Measurements from ENCODE around the gene IRF7.
"Not testable (repeated sequence)": the region's sequence is repeated elsewhere in the genome, so short reads cannot be mapped to it uniquely, and the experiment has no call there.

The IRF7 gene

GRCh38 chr11:581342-581741, 34.4 kb downstream of the IRF7 start:
- Mint-ChIP-seq H3K4me1 (peaks cover 27 to 52% of the 10 kb centered on the region in 2 donors), H3K36me3 (peaks cover 19 to 20% of the 10 kb centered on the region in 2 donors), H3K4me3 (no peak overlapping the region), H3K27me3 (no peaks in the 10 kb centered on the region), H3K9me3 (no peaks in the 10 kb centered on the region), H3K27ac (no peak overlapping the region)
- DNase-seq (no peak), ATAC-seq (replicated peaks) (no peak)

GRCh38 chr11:579830-580601, 35.7 kb downstream of the IRF7 start:
- no peak for ATAC-seq (replicated peaks)
- H3K36me3 Mint-ChIP-seq = peaks cover 15% of the 10 kb centered on the region in 2 donors

GRCh38 chr11:578276-579035, 37.3 kb downstream of the IRF7 start:
- peaks cover 12 to 14% of the 10 kb centered on the region in 2 donors for H3K27me3 Mint-ChIP-seq
- DNase-seq (no peak), ATAC-seq (replicated peaks) (no peak)
- H3K27ac Mint-ChIP-seq = peak overlapping the region; percentile 5
- no peaks in the 10 kb centered on the region for H3K9me3 Mint-ChIP-seq
- peaks cover 32 to 57% of the 10 kb centered on the region in 2 donors for H3K4me1 Mint-ChIP-seq
- peak overlapping the region; percentile 83 to 84 for H3K4me3 Mint-ChIP-seq
- H3K36me3 Mint-ChIP-seq = peaks cover 9% of the 10 kb centered on the region in 2 donors

More at GRCh38 chr11:579830-580601, 35.7 kb downstream of the IRF7 start:
- Mint-ChIP-seq H3K9me3 (no peaks in the 10 kb centered on the region), H3K4me1 (peaks cover 29 to 58% of the 10 kb centered on the region in 2 donors), H3K27ac (no peak overlapping the region), H3K4me3 (peak overlapping the region in 1 of 2 donors; percentile 23), H3K27me3 (peaks cover 2 to 4% of the 10 kb centered on the region in 2 donors)
- no peak for DNase-seq

GRCh38 chr11:577611-577894, 38.2 kb downstream of the IRF7 start:
- H3K4me3 Mint-ChIP-seq = peak overlapping the region; percentile 83 to 84
- ATAC-seq (replicated peaks) = no peak
- DNase-seq = no peak
- H3K27ac Mint-ChIP-seq = peak overlapping the region; percentile 90
- H3K36me3 Mint-ChIP-seq = peaks cover 9% of the 10 kb centered on the region in 2 donors
- H3K27me3 Mint-ChIP-seq = peaks cover 12 to 14% of the 10 kb centered on the region in 2 donors
- H3K4me1 Mint-ChIP-seq = peaks cover 32 to 57% of the 10 kb centered on the region in 2 donors
- no peaks in the 10 kb centered on the region for H3K9me3 Mint-ChIP-seq

- peaks cover 12 to 14% of the 10 kb centered on the region in 2 donors for H3K27me3 Mint-ChIP-seq
Observed at GRCh38 chr11:576811-577610, 38.7 kb downstream of the IRF7 start.

GRCh38 chr11:575996-576768, 39.6 kb downstream of the IRF7 start, which contains the start of gene PHRF1:
PHRF1 (plus strand) TSS chr11:576470; CDS start chr11:581513, 5,043 bp downstream.
- DNase-seq = peak; percentile 89
- H3K36me3 Mint-ChIP-seq = peaks cover 2 to 5% of the 10 kb centered on the region in 2 donors
- H3K4me1 Mint-ChIP-seq = peaks cover 26 to 48% of the 10 kb centered on the region in 2 donors
- H3K4me3 Mint-ChIP-seq = peak within 1 kb of the TSS; percentile 88 to 97
- ATAC-seq (replicated peaks) = peak; percentile 95 to 96
- peak within 1 kb of the TSS; percentile 99 for H3K27ac Mint-ChIP-seq
- H3K27me3 Mint-ChIP-seq = peaks cover 12 to 14% of the 10 kb centered on the region in 2 donors
- H3K9me3 Mint-ChIP-seq = no peaks in the 10 kb centered on the region

More at GRCh38 chr11:576811-577610, 38.7 kb downstream of the IRF7 start:
- DNase-seq = no peak
- H3K36me3 Mint-ChIP-seq = peaks cover 9% of the 10 kb centered on the region in 2 donors
- H3K4me3 Mint-ChIP-seq = peak overlapping the region; percentile 83 to 84
- H3K27ac Mint-ChIP-seq = peak overlapping the region; percentile 90
- H3K9me3 Mint-ChIP-seq = no peaks in the 10 kb centered on the region
- ATAC-seq (replicated peaks) = no peak
- H3K4me1 Mint-ChIP-seq = peaks cover 32 to 56% of the 10 kb centered on the region in 2 donors

GRCh38 chr11:575313-575995, 40.3 kb downstream of the IRF7 start:
- Mint-ChIP-seq H3K4me3 (peak overlapping the region; percentile 56 to 72), H3K9me3 (no peaks in the 10 kb centered on the region), H3K36me3 (peaks cover 0 to 3% of the 10 kb centered on the region in 2 donors), H3K27me3 (peaks cover 12 to 14% of the 10 kb centered on the region in 2 donors), H3K4me1 (peaks cover 24 to 43% of the 10 kb centered on the region in 2 donors), H3K27ac (peak overlapping the region; percentile 76)
- ATAC-seq (replicated peaks) = peak; percentile 36 to 44
- peak; percentile 40 for DNase-seq

GRCh38 chr11:574632-575312, 41.0 kb downstream of the IRF7 start:
- H3K36me3 Mint-ChIP-seq = peaks cover 0 to 3% of the 10 kb centered on the region in 2 donors
- H3K4me1 Mint-ChIP-seq = peaks cover 21 to 36% of the 10 kb centered on the region in 2 donors
- no peak for DNase-seq
- H3K4me3 Mint-ChIP-seq = peak overlapping the region; percentile 56 to 72
- peaks cover 12 to 14% of the 10 kb centered on the region in 2 donors for H3K27me3 Mint-ChIP-seq
- H3K9me3 Mint-ChIP-seq = no peaks in the 10 kb centered on the region
- peak overlapping the region; percentile 76 for H3K27ac Mint-ChIP-seq
- ATAC-seq (replicated peaks) = no peak

GRCh38 chr11:574031-574570, 41.6 kb downstream of the IRF7 start:
- not testable (repeated sequence) for H3K9me3 Mint-ChIP-seq; H3K36me3 Mint-ChIP-seq; H3K4me3 Mint-ChIP-seq; DNase-seq; ATAC-seq (replicated peaks); H3K27ac Mint-ChIP-seq
- peaks cover 17 to 33% of the 10 kb centered on the region in 2 donors for H3K4me1 Mint-ChIP-seq
- peaks cover 12 to 14% of the 10 kb centered on the region in 2 donors for H3K27me3 Mint-ChIP-seq

GRCh38 chr11:573146-573759, 42.5 kb downstream of the IRF7 start:
- Mint-ChIP-seq H3K36me3 (no peaks in the 10 kb centered on the region), H3K4me1 (peaks cover 12 to 26% of the 10 kb centered on the region in 2 donors), H3K27me3 (peaks cover 12 to 14% of the 10 kb centered on the region in 2 donors), H3K4me3 (no peak overlapping the region), H3K9me3 (no peaks in the 10 kb centered on the region), H3K27ac (no peak overlapping the region)
- ATAC-seq (replicated peaks) (no peak), DNase-seq (no peak)

GRCh38 chr11:571802-572185, 44.0 kb downstream of the IRF7 start:
- H3K27me3 Mint-ChIP-seq = peaks cover 12 to 14% of the 10 kb centered on the region in 2 donors
- no peaks in the 10 kb centered on the region for H3K9me3 Mint-ChIP-seq
- DNase-seq = no peak
- peaks cover 5 to 15% of the 10 kb centered on the region in 2 donors for H3K4me1 Mint-ChIP-seq
- no peaks in the 10 kb centered on the region for H3K36me3 Mint-ChIP-seq
- H3K27ac Mint-ChIP-seq = no peak overlapping the region
- H3K4me3 Mint-ChIP-seq = no peak overlapping the region
- ATAC-seq (replicated peaks) = no peak
